SIG-M5 (cell line): Measurements from ENCODE around the gene KLHL36.

Source experiments
- DNase-seq: peaks from one replicate; lab custom pipeline; 2025; lab: John Stamatoyannopoulos, UW

The KLHL36 gene

DNA sequence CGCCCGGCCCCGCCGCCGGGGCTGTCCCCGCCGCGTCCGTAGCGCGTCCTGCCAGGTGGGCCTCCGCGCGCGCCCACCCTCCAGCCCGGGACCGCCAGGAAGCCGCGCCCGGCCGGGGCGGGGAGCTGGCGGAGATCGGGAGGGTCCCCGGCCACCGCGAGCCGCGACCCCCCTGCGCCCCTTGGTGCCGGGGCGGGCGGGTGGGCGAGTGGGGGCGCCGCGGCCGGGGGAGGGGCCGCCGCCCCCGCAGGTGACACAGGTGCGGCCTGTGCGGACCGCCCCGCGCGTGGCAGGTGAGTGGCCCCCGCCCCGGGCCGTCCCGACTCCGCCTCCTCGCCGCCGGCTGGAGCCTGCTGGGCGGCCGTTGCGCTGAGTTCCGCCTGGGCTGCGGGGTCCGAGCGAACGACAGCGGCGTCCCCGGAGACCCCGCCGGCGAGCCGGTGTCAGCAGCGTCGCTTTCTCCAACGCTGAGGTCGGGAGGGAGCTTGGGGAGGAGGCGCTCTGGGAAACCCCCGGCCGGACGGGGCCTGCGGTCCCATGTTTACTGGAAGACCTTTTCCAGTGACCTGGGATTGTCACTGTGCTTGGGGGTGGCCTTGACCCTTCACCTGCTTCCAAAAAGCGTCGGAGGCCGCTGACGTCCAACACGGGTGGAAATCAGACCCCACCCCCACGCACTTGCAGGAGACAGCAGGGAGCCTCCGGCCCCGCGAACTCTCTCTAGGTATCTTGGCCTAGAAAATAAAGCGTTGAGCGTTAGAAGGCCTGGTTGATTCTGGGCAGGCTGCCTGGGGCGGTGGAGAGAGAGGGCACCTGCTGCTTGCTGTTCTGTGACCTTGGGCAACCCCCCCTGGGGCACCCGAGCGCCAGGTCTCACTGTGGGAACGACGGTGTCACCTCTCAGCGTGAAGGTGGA is 542 bp downstream of the KLHL36 start:
- DNase-seq, result no peak

DNA sequence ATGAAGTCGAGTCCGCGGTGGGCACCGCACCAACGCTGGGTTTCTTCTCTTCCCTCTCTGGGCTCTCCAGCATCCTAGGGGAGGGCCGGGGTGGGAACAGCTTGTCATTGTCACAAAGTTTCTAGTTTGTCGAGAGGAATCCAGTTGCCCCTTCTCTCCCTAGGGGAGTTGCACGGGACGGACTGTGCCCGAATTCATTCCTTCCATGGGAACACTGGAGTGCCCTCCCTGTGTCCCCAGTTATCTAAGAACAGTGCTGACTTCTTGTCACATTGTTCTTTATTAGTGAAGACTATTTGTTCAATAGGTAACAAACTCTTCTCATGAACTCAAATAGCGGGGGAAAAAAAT is 1.2 kb downstream of the KLHL36 start:
- DNase-seq, result no peak

DNA sequence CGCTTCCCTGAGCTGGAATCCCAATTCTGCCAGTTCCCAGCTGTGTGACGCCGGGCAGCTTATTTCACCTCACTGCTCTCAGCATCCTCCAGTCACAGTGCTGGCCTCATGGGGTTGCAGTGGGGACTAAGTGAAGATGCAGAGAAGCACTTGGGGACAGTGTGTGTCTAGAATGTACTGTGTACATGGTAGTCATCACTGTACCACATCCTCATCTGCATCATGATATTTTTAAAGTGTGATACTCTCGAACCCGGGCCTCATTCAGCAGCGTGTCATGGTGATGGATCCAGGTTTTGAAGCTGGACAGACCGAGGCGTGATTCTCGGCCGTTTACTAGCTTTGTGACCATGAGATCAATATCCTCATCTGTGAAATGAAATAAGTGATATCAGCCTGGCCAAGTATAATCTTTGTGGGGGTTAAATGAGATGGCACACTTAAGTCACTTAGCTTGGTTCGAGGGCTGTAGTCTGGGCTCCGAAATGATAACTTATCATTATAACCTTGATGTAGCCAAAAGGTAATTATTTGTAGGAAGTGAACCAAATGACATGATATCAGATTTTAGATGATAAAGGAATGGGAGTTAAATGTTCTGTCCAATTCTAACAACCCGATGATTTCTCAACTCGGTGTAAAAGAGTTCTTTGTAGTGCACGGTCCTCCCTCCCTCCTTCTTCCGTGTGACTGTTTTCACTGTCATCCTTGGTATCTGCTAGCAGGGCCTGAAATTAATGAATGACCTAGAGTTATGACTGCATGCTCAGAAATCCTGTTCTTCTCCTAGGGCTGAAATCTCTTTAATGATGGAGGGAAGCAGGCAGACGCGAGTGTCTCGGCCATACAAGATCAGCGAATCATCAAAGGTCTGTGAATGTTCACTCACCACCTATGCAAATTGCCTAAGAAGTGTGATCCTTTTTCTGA is 2.0 kb downstream of the KLHL36 start:
- no peak for DNase-seq

DNA sequence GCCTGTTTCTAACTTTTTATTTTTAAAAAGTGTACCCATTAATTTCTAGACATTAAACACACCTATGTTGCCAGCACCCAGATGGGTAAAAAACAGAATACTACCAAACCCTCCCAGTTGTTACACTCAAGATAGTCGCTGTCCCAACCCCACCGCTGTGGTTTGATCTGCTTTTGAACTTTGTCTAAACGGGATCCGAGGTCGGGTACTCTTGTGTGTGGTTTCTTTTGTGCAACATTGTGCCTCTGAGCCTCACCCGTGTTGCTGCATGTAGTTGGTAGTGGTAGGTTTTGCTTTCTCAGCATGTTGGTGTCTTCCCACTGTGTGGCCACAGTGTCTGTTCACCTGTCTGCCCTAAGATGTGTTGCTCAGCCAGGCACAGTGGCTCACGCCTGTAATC is 4.3 kb downstream of the KLHL36 start:
- DNase-seq, result no peak

DNA sequence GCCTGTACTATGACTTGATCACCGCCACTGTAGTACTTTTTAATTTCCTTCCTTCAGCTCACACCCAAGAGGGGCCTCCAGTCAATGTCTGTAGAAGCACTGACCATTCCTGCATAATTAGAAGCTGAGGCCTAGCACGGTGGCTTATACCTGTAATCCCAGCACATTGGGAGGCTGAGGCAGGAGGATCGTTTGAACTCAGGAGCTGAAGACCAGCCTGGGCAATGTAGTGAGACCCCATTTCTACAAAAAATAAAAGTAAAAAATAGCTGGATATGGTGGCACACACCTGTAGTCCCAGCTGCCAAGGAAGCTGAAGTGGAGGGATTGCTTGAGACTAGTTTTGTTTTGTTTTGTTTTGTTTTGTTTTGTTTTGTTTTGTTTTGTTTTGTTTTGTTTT is 5.9 kb downstream of the KLHL36 start:
- DNase-seq, result no peak

DNA sequence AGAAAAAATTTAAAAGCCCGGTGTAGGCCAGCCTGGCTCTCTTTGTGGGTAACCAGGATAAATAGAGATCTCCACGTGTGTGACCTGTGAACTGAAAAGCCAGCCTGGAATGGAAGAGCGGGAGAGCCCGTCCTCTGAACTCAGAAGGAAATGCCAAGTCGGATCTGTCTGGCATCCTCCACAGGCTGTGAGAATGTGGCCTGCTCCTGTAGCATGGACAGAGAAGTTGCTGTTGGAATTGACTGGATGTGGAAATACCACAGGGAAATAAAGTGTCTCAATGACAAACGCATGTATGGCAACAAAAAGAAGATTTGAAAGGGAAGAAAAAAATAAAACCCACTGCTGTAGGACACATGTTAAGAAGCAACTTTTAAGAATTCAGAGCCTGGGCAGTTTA is 6.7 kb downstream of the KLHL36 start:
- DNase-seq, result no peak

DNA sequence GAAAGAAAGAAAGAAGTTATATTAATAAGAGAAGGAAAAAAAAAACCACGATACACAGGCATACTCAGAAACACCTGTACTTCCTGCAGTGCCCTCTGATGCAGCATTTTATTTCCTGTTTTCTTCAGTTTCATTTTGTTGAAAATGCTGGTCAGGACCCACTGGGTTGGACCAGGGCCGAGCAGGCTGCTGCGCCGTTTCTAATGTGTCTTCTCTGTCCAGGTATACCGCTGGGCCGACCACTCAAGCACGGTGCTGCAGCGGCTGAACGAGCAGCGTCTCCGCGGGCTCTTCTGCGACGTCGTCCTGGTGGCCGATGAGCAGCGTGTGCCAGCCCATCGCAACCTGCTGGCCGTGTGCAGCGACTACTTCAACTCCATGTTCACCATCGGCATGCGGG is 8.3 kb downstream of the KLHL36 start:
- DNase-seq, result no peak

DNA sequence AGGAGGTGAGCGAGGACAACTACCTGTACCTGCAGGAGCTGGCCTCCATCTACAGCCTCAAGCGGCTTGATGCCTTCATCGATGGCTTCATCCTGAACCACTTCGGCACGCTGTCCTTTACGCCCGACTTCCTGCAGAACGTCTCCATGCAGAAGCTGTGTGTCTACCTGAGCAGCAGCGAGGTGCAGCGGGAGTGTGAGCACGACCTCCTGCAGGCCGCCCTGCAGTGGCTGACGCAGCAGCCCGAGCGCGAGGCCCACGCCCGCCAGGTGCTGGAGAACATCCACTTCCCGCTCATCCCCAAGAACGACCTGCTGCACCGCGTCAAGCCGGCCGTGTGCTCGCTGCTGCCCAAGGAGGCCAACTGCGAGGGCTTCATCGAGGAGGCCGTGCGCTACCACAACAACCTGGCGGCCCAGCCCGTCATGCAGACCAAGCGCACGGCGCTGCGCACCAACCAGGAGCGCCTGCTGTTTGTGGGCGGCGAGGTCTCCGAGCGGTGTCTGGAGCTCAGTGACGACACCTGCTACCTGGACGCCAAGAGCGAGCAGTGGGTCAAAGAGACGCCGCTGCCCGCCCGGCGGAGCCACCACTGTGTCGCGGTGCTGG is 9.0 kb downstream of the KLHL36 start:
- DNase-seq, result no peak

DNA sequence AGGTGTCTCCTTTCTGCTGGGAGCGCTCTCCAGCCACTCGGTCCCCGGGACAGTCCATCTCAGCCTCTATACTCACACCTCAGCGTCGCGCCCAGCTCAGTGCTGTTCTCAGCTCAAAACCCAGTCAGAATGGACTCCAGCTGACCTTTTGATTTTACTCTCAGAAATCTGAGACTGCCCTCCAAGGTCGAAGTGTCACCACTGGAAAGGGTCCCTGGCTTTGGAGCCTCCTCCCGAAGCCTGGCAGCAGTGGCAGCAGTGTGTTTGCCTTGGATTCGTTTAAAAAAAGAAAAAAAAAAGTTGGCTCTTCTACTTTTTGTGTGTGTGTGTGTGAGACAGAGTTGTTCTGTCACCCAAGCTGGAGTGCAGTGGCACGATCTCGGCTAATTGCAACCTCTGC is 10.4 kb downstream of the KLHL36 start:
- DNase-seq, result no peak

DNA sequence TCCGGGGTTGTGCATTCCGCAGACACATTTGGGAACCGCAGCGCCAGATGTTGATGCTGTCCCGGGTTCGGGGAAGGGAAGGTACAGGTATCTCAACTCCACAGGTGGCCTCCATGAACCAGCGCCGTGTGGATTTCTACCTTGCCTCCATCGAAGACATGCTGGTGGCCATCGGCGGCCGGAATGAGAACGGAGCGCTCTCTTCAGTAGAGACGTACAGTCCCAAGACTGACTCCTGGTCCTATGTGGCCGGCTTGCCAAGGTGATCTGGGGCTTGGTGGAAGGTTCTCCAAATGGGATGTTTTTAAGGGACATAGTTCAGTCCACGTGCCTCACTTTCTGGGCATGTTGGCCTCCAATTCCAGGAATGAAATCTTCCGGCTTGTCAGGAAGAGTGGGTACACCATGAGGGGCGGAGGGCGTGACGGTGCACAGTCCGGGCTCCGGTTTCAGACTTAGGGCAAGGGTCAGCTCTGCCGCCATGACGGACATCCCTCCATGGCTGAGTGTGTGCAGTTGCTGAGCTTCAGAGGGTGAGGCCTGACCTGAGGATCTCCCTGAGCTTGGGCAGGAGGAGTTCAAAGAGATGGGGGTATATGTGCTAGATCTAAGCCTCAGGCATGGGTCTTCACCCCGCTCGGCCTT is 11.5 kb downstream of the KLHL36 start:
- no peak for DNase-seq

DNA sequence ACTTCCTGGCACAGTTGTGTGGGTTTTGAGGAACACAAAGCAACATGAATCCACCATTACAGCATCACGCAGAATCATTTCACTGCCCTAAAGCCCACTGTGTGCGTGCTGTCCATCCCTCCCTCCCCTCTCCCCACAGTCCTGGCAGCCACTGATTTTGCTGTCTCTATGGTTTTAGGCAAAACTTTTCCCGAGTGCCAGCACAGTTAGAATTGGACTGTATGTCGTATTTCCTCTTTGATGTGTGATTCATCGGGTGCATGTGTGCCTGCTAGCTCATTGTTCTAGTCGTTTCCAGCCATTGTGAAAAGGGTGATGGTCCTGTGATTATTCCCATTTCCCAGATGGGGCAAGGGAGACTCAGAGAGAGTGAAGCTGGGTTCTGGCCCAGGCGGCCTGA is 12.7 kb downstream of the KLHL36 start:
- no peak for DNase-seq

DNA sequence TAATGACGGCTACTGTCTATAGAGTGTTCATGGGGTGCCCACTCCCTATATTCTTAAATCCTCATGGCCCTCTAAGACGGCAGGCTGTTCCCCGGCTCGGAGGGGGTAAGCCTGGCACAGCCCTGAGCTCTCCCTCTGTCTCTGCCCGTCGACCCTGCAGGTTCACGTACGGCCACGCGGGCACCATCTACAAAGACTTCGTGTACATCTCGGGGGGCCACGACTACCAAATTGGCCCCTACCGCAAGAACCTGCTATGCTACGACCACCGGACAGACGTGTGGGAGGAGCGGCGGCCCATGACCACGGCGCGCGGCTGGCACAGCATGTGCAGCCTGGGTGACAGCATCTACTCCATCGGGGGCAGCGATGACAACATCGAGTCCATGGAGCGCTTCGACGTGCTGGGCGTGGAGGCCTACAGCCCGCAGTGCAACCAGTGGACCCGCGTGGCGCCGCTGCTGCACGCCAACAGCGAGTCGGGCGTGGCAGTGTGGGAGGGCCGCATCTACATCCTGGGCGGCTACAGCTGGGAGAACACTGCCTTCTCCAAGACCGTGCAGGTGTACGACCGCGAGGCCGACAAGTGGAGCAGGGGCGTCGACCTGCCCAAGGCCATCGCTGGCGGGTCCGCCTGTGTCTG is 13.2 kb downstream of the KLHL36 start:
- no peak for DNase-seq

DNA sequence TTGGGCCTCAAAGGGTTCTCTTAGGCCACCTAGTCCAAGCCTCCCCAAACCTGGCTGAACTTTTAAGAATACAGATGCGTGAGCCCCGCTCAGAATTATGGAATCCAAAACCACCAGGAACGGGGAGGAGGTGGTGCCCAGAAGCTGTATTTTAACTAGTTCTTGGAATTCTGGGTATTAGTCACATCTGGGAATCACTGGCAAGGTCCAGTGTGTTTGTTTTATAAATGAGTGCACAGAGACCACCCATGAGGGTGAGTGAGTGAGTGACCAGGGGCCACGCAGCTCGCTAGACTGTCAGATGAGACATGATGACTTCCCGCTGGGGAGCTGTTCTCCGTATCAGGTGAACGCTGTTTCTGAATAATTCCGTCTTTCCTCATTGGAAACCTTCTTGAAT is 14.2 kb downstream of the KLHL36 start:
- no peak for DNase-seq

DNA sequence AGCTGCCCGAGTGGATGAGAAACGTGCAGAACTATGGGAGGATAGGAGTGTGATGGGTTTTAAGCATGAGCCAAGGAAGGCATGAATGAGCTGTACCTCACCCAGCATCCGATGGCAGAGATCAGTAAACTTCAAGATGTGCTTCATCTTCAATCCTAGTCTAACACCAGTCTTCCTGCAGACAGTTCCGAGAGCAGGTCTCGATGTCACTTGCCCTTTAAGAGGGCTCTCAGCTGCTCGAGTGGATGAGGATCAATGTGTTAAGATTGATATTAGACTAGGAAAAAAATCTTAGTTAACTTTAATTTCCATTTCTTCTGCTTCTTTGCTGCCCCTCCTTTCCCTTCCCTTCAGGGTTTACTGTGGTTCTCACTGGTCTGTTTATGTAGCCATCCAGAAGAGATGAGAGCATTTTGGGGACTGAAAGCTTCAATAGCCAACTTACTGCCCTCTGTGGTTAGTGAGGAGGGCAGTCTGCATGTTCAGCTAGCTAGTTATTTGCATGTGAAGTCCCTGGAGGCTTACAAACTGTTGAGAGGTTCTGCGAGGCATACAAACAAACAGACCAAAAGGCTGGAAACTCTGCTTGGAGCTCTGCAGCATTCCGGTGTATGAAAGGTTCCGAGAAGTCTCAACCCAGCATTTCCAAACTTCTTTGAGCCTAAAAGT is 15.3 kb downstream of the KLHL36 start:
- no peak for DNase-seq

DNA sequence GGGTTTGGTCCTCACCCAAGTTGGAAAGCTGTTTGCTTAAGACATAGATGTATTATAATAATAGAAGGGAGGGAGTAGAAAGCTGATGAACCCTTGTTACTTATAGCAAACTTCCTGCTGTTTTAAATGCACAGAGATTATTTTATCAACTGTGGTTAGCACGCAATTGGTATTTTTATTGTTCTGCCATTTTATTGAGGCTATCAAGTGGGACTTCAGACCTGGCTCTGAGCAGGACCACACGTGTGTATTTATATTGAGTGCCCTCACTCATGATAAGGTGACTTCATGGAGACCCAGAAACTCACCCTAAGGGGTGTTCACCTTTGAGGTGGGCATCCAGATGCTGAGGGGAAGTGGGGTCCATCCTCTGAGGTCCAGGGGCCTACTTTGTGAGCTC is 17.0 kb downstream of the KLHL36 start:
- no peak for DNase-seq

DNA sequence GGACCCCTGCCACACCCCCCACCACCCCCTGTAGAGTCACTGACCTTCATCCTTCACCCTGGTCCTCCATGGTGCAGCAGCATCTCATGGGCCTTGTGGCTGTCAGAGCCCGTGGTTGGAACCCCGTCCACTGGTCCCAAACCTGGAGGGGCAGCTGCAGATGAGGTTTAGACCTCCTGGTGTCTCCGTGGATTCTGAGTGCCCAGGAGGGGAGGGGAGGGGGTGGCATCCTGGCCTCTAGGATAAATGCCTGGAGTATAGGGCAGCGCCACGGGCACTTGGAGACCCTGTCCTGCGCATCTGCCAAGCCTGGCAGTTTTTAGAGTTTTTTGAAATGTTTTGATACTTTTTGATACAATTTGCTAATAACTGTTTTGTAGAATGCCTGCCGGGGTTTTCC is 17.5 kb downstream of the KLHL36 start:
- no peak for DNase-seq

DNA sequence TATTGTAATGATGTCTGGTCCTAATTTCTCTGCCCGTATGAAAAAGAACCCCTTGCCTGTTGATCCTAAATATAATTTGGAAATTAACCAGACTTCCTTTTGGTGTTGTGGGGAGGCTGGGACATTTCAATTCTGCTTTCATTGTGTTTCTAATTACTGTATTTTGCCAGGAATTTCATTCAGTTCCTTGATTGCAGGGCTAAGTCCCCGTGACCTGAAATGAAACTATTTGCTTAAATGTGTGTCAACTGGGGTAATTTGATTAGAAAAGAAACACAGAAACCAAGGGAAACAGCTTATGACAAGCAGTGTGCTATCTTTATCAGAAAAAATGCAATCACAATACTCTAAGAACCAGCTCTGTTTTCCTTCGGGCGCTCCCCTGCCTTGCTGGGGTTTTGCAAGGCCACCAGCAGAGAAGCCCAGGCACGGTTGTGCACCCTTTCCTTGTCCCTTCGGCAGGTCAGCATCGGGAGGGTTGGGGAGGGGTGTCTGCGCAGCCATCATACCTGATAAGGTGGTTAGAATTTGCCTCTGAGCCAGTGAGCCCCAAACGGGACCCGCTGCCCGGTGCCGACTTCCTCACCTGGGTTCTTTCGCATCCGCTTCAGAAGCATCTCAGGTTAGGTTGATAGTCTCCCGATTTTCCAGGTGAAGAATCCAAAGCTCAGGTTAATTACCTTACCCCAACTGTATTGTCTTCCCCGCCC is 19.4 kb downstream of the KLHL36 start:
- no peak for DNase-seq

DNA sequence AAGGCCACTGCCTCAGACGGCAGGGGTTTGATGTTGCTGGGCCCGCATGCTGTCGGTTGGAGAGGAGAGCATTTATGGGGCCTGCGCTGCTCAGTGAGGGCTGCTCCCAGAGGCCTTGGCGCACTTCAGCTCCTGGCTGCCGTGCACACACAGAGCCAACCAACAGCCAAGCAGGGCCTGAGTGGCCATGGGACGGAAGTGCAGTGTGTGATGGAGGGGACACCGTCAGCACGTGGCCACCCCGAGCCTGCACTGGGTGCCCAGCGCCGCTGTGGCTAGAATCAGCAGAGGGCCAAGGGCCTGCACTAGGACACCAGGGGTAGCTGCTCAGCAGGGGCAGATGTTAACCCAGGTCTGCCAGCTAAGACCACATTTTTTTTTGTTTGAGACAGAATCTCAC is 21.8 kb downstream of the KLHL36 start:
- DNase-seq, result no peak

DNA sequence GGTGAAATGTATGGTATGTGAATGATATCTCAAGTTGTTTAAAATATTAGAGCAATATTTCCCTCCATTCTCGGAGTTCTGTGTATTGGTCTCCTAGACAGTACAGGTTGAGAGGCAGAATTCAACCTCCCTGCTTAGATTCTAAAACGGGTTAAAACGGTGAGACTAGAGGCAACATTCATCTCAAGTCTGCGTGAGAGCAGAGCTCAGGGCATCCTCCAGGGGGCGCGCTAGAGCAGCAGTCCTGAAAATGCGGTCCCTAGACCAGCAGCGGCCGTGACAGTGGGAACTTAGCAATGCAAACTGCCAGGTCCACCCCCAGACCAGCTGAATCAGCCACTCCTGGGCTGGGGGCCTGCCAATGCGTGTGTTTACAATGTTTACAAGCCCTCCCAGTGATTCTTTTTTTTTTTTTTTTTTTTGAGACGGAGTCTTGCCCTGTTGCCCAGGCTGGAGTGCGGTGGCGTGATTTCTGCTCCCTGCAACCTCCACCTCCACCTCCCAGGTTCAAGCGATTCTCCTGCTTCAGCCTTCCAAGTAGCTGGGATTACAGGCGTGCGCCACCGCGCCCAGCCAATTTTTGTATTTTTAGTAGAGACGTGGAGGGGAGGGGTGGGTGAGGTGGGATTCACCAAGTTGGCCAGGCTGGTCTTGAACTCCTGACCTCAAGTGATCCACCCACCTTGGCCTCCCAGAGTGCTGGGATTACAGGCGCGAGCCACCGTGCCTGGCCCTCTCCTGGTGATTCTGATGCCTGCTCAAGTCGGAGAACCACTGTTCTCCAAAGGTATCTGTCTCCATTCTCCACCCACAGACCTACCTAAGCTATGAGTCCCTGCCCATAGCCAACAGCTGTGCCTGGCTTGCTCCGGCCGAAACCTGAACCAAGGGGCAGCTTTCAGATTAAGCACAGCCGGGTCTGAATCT is 24.2 kb downstream of the KLHL36 start:
- no peak for DNase-seq

DNA sequence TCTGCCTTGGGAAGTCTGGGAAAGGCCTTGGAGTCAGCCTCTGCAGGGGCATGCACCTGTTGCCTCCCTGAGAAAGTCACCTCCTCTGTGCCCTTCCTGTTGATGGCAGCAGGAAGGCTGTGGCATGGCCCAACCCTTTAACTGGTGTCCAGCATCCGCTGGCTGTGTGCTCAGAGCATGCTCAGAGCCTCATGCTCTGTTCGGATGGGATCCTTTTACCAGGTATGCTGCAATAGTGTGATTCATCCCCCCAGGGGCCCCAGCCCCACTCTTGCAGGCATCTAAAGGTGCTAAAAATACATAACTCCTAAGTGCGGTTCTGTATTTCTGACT is 24.9 kb downstream of the KLHL36 start:
- peak; percentile 30 for DNase-seq
